K562 (cell line): ENCODE measurements around the gene ENO2. TPM values are rescaled to one million over a fixed set of nuclear protein-coding genes. Genes with fewer than 3 reads are reported as not detected.
A peak's percentile ranks its signal among the peaks of the same experiment; 100 is the strongest.

Experiments
- JUN ChIP-seq, 2 experiments: sonication (generic) in 1 of 2; formaldehyde crosslinking in 1 of 2; IDR thresholded peaks; 2 replicates each; pipeline versions ENCODE4 v1.6.1 to v1.8.0; 2012 to 2022; ENCODE audit warnings: borderline replicate concordance in 2 of 2, mild to moderate bottlenecking in 2 of 2, improper control_type of control experiment in 1 of 2, low read depth in 1 of 2, low read length in 1 of 2, missing genetic modification reagents in 1 of 2
- KAT8 ChIP-seq: fragments of 450-650 bp; IDR thresholded peaks from 2 replicates; pipeline ENCODE4 v1.6.1; 2016; ENCODE audit warnings: low read depth, mild to moderate bottlenecking
- MCM2 ChIP-seq: fragments of 450-650 bp; IDR thresholded peaks from 2 replicates; pipeline ENCODE4 v1.6.1; 2017; ENCODE audit warnings: low read depth, mild to moderate bottlenecking
- MYBL2 ChIP-seq, 2 experiments: fragments of 450-650 bp in 1 of 2; sonication (generic) in 1 of 2; formaldehyde crosslinking in 1 of 2; IDR thresholded peaks; 2 replicates each; pipeline versions ENCODE4 v1.6.1 to v1.8.1; 2017 to 2022; ENCODE audit warnings: borderline replicate concordance in 1 of 2, inconsistent platforms in 1 of 2, low read depth in 1 of 2, mild to moderate bottlenecking in 1 of 2, missing genetic modification reagents in 1 of 2, moderate library complexity in 1 of 2
- MYNN ChIP-seq, 2 experiments: sonication (generic); formaldehyde crosslinking in 1 of 2; IDR thresholded peaks; 2 replicates each; pipeline versions ENCODE4 v1.5.0 to v1.6.1; 2016 to 2020; ENCODE audit warnings: antibody characterized with exemption in 1 of 2, missing genetic modification reagents in 1 of 2
- PHF8 ChIP-seq: fragments of 200-600 bp; sonication (generic); IDR thresholded peaks from 2 replicates; pipeline ENCODE4 v1.6.1; 2012; ENCODE audit warnings: mixed run types, mild to moderate bottlenecking, inconsistent platforms, low read length, moderate library complexity, borderline replicate concordance
- PYGO2 ChIP-seq: fragments of 450-650 bp; IDR thresholded peaks from 2 replicates; pipeline ENCODE4 v1.6.1; 2016; ENCODE audit warnings: mild to moderate bottlenecking, missing genetic modification characterization, moderate library complexity, missing compliant biosample characterization
- SMAD1 ChIP-seq: fragments of 150-350 bp; IDR thresholded peaks from 2 replicates; pipeline ENCODE4 v1.6.1; 2014; ENCODE audit warnings: low read length, low read depth; ENCODE audit not compliant: partially characterized antibody
- TAF7 ChIP-seq: fragments of 450-650 bp; IDR thresholded peaks from 2 replicates; pipeline ENCODE4 v1.6.1; 2016; ENCODE audit warnings: missing genetic modification characterization, missing compliant biosample characterization
- TRIM24 ChIP-seq, 2 experiments: fragments of 450-650 bp; IDR thresholded peaks; 2 replicates each; pipeline ENCODE4 v1.6.1; 2016
- polyA plus RNA-seq, 8 experiments: library from polyadenylated mRNA; depleted of rRNA in 4 of 8; stranded (reverse) in 5 of 8; unstranded in 3 of 8; fragments of >200 nt; fragmentation: Nextera tagmentation in 2 of 8; fragmentation: Illumina TruSeq in 1 of 8; extraction: Ambion mirVana in 2 of 8; extraction: Trizol in 1 of 8; gene quantifications; 2 replicates each; pipeline versions ENCODE4 v1.2.1 to v1.2.3, GENCODE V29; 2011 to 2014; ENCODE audit warnings: inconsistent platforms in 1 of 8, missing spikeins in 1 of 8
- total RNA-seq, 7 experiments: library from RNA; depleted of rRNA in 6 of 7; stranded (reverse); fragments of >200 nt in 6 of 7; fragmentation: Illumina TruSeq in 2 of 7; extraction: Trizol in 2 of 7; gene quantifications; 2 replicates each; pipeline versions ENCODE4 v1.2.1 to v1.2.3, GENCODE V29; 2011 to 2021; ENCODE audit warnings: low replicate concordance in 1 of 7
- TF ChIP-seq, protein P1 (sequence below): fragments of 450-650 bp; IDR thresholded peaks from 2 replicates; pipeline ENCODE4 v1.7.1; 2018; ENCODE audit warnings: mild to moderate bottlenecking, low read depth; ENCODE audit not compliant: partially characterized antibody
- TF ChIP-seq, protein P2 (sequence below): fragments of 450-650 bp; formaldehyde crosslinking; IDR thresholded peaks from 2 replicates; pipeline ENCODE4 v1.4.0; 2022; ENCODE audit warnings: mild to moderate bottlenecking, moderate library complexity
- TF ChIP-seq, protein P3 (sequence below): fragments of 450-650 bp; IDR thresholded peaks from 2 replicates; pipeline ENCODE4 v1.6.1; 2016; ENCODE audit warnings: antibody characterized with exemption
- TF ChIP-seq, protein P4 (sequence below): IDR thresholded peaks from 2 replicates; pipeline ENCODE4 v1.6.1; 2012; ENCODE audit warnings: low read depth, low read length, improper control_type of control experiment, borderline replicate concordance
- TF ChIP-seq, protein P5 (sequence below): conservative IDR thresholded peaks from 2 replicates; pipeline ENCODE4 v1.6.1; 2011; ENCODE audit warnings: low read depth, mild to moderate bottlenecking, low read length; ENCODE audit not compliant: control insufficient read depth
- TF ChIP-seq, protein P6 (sequence below): fragments of 200-800 bp; sonication (Bioruptor generic); IDR thresholded peaks from 2 replicates; pipeline ENCODE4 v1.6.1; 2017; ENCODE audit warnings: missing genetic modification characterization, missing compliant biosample characterization

Gene ENO2
- total and polyA plus RNA-seq, 9 of the 15 experiments (the other 6 are each of a cell fraction or from before 2014, with no cell fraction given) = 10.9 to 43.3 (median 21.0) TPM

DNA sequence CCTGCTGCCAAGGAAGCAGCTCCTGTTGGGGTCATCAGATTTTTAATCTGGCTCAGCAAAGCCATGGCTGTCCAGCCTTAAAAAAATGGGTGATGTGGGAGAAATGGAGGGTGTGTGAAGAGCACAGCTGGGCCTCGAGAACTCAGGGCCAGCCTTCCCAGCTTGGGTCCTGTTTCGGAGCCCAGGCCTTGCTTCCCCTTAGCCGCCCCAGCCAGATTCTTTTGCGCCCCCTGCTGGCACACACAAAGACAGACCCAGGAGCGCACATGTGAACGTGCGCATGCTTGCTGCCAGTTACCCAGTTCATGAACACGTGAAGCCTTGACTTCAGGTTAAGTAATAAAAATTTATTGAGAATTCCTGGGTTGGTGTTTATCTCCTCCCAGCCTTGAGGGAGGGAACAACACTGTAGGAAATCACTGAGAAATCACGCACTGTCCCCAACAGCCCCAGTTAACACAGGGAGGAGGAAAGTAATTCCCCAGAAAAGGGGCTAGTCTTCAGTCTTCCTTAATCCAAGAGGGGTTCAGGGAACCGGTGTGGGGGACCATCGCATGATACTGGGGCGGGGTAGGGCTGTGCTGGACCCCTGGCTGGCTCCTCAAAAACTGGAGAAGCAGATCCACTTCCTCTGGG is 50.8 kb downstream of the ENO2 start (continued):
- TF ChIP-seq, protein P1, sequence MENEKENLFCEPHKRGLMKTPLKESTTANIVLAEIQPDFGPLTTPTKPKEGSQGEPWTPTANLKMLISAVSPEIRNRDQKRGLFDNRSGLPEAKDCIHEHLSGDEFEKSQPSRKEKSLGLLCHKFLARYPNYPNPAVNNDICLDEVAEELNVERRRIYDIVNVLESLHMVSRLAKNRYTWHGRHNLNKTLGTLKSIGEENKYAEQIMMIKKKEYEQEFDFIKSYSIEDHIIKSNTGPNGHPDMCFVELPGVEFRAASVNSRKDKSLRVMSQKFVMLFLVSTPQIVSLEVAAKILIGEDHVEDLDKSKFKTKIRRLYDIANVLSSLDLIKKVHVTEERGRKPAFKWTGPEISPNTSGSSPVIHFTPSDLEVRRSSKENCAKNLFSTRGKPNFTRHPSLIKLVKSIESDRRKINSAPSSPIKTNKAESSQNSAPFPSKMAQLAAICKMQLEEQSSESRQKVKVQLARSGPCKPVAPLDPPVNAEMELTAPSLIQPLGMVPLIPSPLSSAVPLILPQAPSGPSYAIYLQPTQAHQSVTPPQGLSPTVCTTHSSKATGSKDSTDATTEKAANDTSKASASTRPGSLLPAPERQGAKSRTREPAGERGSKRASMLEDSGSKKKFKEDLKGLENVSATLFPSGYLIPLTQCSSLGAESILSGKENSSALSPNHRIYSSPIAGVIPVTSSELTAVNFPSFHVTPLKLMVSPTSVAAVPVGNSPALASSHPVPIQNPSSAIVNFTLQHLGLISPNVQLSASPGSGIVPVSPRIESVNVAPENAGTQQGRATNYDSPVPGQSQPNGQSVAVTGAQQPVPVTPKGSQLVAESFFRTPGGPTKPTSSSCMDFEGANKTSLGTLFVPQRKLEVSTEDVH = peak; percentile 22
- TF ChIP-seq PYGO2 (tag) (no peak), TAF7 (tag) (no peak), SMAD1 (no peak), TRIM24 (IDR thresholded peaks at IDR 0.05) (no peak), MYNN (IDR thresholded peaks at IDR 0.05) (no peak), MYNN (CRISPR knock-in tag; IDR thresholded peaks at IDR 0.05) (no peak), PHF8 (no peak), MYBL2 (IDR thresholded peaks at IDR 0.05; ENCODE audit: low read depth) (no peak), MYBL2 (CRISPR knock-in tag; IDR thresholded peaks at IDR 0.05; ENCODE audit: borderline replicate concordance) (no peak), KAT8 (no peak), JUN (IDR thresholded peaks at IDR 0.05; ENCODE audit: borderline replicate concordance, low read depth, low read length) (0 out of 2 replicates have a peak, but pooled peaks have one; percentile 12), JUN (CRISPR knock-in tag; IDR thresholded peaks at IDR 0.05; ENCODE audit: borderline replicate concordance) (no peak), MCM2 (no peak)
- TF ChIP-seq, protein P2, sequence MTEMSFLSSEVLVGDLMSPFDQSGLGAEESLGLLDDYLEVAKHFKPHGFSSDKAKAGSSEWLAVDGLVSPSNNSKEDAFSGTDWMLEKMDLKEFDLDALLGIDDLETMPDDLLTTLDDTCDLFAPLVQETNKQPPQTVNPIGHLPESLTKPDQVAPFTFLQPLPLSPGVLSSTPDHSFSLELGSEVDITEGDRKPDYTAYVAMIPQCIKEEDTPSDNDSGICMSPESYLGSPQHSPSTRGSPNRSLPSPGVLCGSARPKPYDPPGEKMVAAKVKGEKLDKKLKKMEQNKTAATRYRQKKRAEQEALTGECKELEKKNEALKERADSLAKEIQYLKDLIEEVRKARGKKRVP (CRISPR knock-in tag) = peak; percentile 44; the same call in 1 of the 2 replicates
- TF ChIP-seq, protein P3, sequence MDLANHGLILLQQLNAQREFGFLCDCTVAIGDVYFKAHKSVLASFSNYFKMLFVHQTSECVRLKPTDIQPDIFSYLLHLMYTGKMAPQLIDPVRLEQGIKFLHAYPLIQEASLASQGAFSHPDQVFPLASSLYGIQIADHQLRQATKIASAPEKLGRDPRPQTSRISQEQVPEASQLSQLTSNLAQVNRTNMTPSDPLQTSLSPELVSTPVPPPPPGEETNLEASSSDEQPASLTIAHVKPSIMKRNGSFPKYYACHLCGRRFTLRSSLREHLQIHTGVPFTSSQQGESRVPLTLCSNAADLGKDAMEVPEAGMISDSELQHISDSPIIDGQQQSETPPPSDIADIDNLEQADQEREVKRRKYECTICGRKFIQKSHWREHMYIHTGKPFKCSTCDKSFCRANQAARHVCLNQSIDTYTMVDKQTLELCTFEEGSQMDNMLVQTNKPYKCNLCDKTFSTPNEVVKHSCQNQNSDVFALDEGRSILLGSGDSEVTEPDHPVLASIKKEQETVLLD = 0 out of 2 replicates have a peak, but pooled peaks have one; percentile 14
- TF ChIP-seq, protein P4, sequence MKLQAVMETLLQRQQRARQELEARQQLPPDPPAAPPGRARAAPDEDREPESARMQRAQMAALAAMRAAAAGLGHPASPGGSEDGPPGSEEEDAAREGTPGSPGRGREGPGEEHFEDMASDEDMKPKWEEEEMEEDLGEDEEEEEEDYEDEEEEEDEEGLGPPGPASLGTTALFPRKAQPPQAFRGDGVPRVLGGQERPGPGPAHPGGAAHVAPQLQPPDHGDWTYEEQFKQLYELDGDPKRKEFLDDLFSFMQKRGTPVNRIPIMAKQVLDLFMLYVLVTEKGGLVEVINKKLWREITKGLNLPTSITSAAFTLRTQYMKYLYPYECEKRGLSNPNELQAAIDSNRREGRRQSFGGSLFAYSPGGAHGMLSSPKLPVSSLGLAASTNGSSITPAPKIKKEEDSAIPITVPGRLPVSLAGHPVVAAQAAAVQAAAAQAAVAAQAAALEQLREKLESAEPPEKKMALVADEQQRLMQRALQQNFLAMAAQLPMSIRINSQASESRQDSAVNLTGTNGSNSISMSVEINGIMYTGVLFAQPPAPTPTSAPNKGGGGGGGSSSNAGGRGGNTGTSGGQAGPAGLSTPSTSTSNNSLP = no peak
- TF ChIP-seq, protein P5, sequence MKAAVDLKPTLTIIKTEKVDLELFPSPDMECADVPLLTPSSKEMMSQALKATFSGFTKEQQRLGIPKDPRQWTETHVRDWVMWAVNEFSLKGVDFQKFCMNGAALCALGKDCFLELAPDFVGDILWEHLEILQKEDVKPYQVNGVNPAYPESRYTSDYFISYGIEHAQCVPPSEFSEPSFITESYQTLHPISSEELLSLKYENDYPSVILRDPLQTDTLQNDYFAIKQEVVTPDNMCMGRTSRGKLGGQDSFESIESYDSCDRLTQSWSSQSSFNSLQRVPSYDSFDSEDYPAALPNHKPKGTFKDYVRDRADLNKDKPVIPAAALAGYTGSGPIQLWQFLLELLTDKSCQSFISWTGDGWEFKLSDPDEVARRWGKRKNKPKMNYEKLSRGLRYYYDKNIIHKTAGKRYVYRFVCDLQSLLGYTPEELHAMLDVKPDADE = no peak
- TF ChIP-seq, protein P6, sequence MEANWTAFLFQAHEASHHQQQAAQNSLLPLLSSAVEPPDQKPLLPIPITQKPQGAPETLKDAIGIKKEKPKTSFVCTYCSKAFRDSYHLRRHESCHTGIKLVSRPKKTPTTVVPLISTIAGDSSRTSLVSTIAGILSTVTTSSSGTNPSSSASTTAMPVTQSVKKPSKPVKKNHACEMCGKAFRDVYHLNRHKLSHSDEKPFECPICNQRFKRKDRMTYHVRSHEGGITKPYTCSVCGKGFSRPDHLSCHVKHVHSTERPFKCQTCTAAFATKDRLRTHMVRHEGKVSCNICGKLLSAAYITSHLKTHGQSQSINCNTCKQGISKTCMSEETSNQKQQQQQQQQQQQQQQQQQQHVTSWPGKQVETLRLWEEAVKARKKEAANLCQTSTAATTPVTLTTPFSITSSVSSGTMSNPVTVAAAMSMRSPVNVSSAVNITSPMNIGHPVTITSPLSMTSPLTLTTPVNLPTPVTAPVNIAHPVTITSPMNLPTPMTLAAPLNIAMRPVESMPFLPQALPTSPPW = peak; percentile 44; the same call in 1 of the 2 replicates
